Neural cell (in vitro differentiated cells): Measurements from ENCODE around the gene PLEKHA7. TPM values are rescaled to one million over a fixed set of nuclear protein-coding genes. Genes with fewer than 3 reads are reported as not detected.

Experiments
- H2AFZ ChIP-seq: fragments of 200-600, 300-800 bp; sonication (generic), shearing (Covaris generic); 2 replicates; pipeline ENCODE4 v1.6.0; 2014; ENCODE audit warnings: low read depth, mild to moderate bottlenecking, antibody characterized with exemption, low read length, moderate library complexity
- H3F3A ChIP-seq: fragments of 200-600 bp; shearing (Covaris generic); 2 replicates; pipeline ENCODE4 v1.6.1; 2016; ENCODE audit warnings: mild to moderate bottlenecking, moderate library complexity, mixed read lengths, antibody characterized with exemption, low read length; ENCODE audit not compliant: insufficient read depth, poor library complexity, severe bottlenecking
- H3K27ac ChIP-seq: fragments of 200-600, 300-800 bp; sonication (generic), shearing (Covaris generic); 2 replicates; pipeline ENCODE4 v1.5.1; 2014; ENCODE audit warnings: mild to moderate bottlenecking, low read length, moderate library complexity
- H3K27me3 ChIP-seq: fragments of 300-800, 200-600 bp; sonication (generic), shearing (Covaris generic); 2 replicates; pipeline ENCODE4 v1.6.0; 2014; ENCODE audit warnings: mild to moderate bottlenecking, low read depth, low read length, moderate library complexity; ENCODE audit not compliant: insufficient read depth
- H3K36me3 ChIP-seq: fragments of 300-800, 200-600 bp; sonication (generic), shearing (Covaris generic); 2 replicates; pipeline ENCODE4 v1.5.1; 2014; ENCODE audit warnings: mild to moderate bottlenecking, antibody characterized with exemption, low read length, moderate library complexity; ENCODE audit not compliant: insufficient read depth
- H3K4me2 ChIP-seq: fragments of 300-800, 200-600 bp; sonication (generic), shearing (Covaris generic); 2 replicates; pipeline ENCODE4 v1.6.0; 2014; ENCODE audit warnings: mild to moderate bottlenecking, low read length
- H3K4me3 ChIP-seq: fragments of 300-800, 200-600 bp; sonication (generic), shearing (Covaris generic); 2 replicates; pipeline ENCODE4 v1.5.1; 2014; ENCODE audit warnings: mild to moderate bottlenecking, low read length, moderate library complexity
- H3K79me2 ChIP-seq: fragments of 200-600 bp; shearing (Covaris generic); replicated peaks from 2 replicates; pipeline ENCODE4 v1.6.0; 2014; ENCODE audit warnings: mild to moderate bottlenecking, low read length, moderate library complexity; ENCODE audit not compliant: insufficient read depth
- H3K9ac ChIP-seq: fragments of 300-800, 200-600 bp; sonication (generic), shearing (Covaris generic); 2 replicates; pipeline ENCODE4 v1.6.1; 2016; ENCODE audit warnings: mild to moderate bottlenecking, low read length, mixed read lengths
- H3K9me2 ChIP-seq: fragments of 200-600 bp; shearing (Covaris generic); 2 replicates; pipeline ENCODE4 v1.6.1; 2016; ENCODE audit warnings: mild to moderate bottlenecking, low read length, mixed read lengths; ENCODE audit not compliant: insufficient read depth
- H3K9me3 ChIP-seq: fragments of 200-600, 300-800 bp; sonication (generic), shearing (Covaris generic); 2 replicates; pipeline ENCODE4 v1.6.1; 2016; ENCODE audit warnings: mild to moderate bottlenecking, mixed run types, low read length, moderate library complexity, mixed read lengths
- H4K20me1 ChIP-seq: fragments of 200-600 bp; shearing (Covaris generic); 2 replicates; pipeline ENCODE4 v1.6.1; 2016; ENCODE audit warnings: mild to moderate bottlenecking, mixed run types; ENCODE audit not compliant: insufficient read depth
- EP300 ChIP-seq: fragments of 450-650 bp; conservative IDR thresholded peaks from 2 replicates; pipeline ENCODE4 v1.6.1; 2014; ENCODE audit warnings: antibody characterized with exemption, mild to moderate bottlenecking, moderate library complexity; ENCODE audit not compliant: poor library complexity, severe bottlenecking
- EZH2 ChIP-seq: fragments of 200-600, 300-800 bp; shearing (Covaris generic), sonication (generic); IDR thresholded peaks from 2 replicates; pipeline ENCODE4 v1.6.1; 2014; ENCODE audit warnings: antibody characterized with exemption, low read length, borderline replicate concordance, mild to moderate bottlenecking; ENCODE audit not compliant: insufficient read depth, poor library complexity, severe bottlenecking
- MXI1 ChIP-seq: fragments of 450-650 bp; conservative IDR thresholded peaks from 2 replicates; pipeline ENCODE4 v1.6.1; 2014; ENCODE audit warnings: antibody characterized with exemption, mild to moderate bottlenecking; ENCODE audit not compliant: poor library complexity, severe bottlenecking
- POLR2AphosphoS5 ChIP-seq: IDR thresholded peaks from 2 replicates; pipeline ENCODE4 v1.6.1; 2012
- RAD21 ChIP-seq: fragments of 450-650 bp; conservative IDR thresholded peaks from 2 replicates; pipeline ENCODE4 v1.6.1; 2014; ENCODE audit warnings: antibody characterized with exemption, mild to moderate bottlenecking, moderate library complexity
- SMC3 ChIP-seq: fragments of 450-650 bp; conservative IDR thresholded peaks from 2 replicates; pipeline ENCODE4 v1.6.1; 2014; ENCODE audit warnings: antibody characterized with exemption, mild to moderate bottlenecking, moderate library complexity; ENCODE audit not compliant: poor library complexity
- TAF1 ChIP-seq: IDR thresholded peaks from 2 replicates; pipeline ENCODE4 v1.6.1; 2012; ENCODE audit warnings: low read depth
- polyA plus RNA-seq: library from polyadenylated mRNA; depleted of rRNA; stranded (reverse); fragments of >200 nt; gene quantifications from 2 replicates; pipeline ENCODE4 v1.2.3, GENCODE V29; 2014
- TF ChIP-seq, protein P1 (sequence below): fragments of 450-650 bp; IDR thresholded peaks from 2 replicates; pipeline ENCODE4 v1.5.1; 2014; ENCODE audit warnings: antibody characterized with exemption, mild to moderate bottlenecking, moderate library complexity; ENCODE audit not compliant: poor library complexity, severe bottlenecking
- TF ChIP-seq, protein P2 (sequence below): IDR thresholded peaks from 2 replicates; pipeline ENCODE4 v1.6.1; 2012; ENCODE audit warnings: borderline replicate concordance

Gene PLEKHA7
- polyA plus RNA-seq, 1 donor from 2014 or later = 45.7 TPM

DNA sequence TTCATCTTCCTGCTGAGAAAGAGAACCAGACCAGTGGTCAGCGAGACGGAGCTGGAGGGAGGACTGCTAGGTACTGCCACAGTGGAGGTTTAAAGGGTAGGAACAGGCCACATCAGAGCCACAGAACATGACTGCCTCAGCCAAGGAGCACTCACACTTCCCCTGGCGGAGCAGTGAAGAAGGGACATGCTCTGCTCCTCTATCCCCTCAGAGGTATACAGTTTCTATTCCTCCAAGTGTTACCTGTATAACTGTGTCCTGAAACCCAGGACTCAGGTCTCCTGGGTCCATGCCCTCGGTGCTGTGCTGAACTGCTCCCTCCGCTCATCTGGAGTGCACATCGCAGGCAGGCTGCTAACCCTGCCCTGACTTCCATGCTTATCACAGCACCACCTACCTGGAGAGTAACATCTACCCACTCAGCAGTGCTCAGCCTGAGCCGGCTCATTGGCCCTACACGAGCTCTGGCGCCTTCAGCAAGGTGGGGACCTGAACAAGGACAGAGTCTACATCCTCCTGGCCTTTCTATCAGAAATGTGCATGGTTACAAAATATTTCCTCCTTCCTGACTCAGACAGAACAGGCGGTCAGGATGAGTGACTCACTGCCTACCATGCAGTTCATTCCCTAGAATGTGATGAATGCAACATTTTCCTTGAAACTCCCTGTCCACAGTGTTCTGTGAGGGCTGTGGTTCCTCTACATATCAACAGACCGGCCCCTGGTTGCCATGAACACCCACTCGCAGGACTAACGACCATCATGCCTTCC lies 222.8 kb downstream of the PLEKHA7 start:
- Histone ChIP-seq H3K4me3 (no peak overlapping the region), H3K4me2 (no peak overlapping the region), H2AFZ (no peak overlapping the region), H3K27me3 (no peaks in the 10 kb centered on the region), H3K9ac (no peak overlapping the region), H3K9me2 (no peaks in the 10 kb centered on the region), H3K9me3 (no peaks in the 10 kb centered on the region), H3K79me2 (no peaks in the 10 kb centered on the region), H3K36me3 (peaks cover 12% of the 10 kb centered on the region), H4K20me1 (no peaks in the 10 kb centered on the region), H3K27ac (no peak overlapping the region), H3F3A (no peaks in the 10 kb centered on the region)
- TF ChIP-seq, protein P1, sequence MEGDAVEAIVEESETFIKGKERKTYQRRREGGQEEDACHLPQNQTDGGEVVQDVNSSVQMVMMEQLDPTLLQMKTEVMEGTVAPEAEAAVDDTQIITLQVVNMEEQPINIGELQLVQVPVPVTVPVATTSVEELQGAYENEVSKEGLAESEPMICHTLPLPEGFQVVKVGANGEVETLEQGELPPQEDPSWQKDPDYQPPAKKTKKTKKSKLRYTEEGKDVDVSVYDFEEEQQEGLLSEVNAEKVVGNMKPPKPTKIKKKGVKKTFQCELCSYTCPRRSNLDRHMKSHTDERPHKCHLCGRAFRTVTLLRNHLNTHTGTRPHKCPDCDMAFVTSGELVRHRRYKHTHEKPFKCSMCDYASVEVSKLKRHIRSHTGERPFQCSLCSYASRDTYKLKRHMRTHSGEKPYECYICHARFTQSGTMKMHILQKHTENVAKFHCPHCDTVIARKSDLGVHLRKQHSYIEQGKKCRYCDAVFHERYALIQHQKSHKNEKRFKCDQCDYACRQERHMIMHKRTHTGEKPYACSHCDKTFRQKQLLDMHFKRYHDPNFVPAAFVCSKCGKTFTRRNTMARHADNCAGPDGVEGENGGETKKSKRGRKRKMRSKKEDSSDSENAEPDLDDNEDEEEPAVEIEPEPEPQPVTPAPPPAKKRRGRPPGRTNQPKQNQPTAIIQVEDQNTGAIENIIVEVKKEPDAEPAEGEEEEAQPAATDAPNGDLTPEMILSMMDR = no peak
- TF ChIP-seq EZH2 = no peak
- no peak for TF ChIP-seq EP300
- TF ChIP-seq, protein P2, sequence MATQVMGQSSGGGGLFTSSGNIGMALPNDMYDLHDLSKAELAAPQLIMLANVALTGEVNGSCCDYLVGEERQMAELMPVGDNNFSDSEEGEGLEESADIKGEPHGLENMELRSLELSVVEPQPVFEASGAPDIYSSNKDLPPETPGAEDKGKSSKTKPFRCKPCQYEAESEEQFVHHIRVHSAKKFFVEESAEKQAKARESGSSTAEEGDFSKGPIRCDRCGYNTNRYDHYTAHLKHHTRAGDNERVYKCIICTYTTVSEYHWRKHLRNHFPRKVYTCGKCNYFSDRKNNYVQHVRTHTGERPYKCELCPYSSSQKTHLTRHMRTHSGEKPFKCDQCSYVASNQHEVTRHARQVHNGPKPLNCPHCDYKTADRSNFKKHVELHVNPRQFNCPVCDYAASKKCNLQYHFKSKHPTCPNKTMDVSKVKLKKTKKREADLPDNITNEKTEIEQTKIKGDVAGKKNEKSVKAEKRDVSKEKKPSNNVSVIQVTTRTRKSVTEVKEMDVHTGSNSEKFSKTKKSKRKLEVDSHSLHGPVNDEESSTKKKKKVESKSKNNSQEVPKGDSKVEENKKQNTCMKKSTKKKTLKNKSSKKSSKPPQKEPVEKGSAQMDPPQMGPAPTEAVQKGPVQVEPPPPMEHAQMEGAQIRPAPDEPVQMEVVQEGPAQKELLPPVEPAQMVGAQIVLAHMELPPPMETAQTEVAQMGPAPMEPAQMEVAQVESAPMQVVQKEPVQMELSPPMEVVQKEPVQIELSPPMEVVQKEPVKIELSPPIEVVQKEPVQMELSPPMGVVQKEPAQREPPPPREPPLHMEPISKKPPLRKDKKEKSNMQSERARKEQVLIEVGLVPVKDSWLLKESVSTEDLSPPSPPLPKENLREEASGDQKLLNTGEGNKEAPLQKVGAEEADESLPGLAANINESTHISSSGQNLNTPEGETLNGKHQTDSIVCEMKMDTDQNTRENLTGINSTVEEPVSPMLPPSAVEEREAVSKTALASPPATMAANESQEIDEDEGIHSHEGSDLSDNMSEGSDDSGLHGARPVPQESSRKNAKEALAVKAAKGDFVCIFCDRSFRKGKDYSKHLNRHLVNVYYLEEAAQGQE = no peak
- no peak for TF ChIP-seq SMC3
- no peak for TF ChIP-seq MXI1
- no peak for TF ChIP-seq RAD21
- no peak for TF ChIP-seq POLR2AphosphoS5
- TF ChIP-seq TAF1 = no peak

DNA sequence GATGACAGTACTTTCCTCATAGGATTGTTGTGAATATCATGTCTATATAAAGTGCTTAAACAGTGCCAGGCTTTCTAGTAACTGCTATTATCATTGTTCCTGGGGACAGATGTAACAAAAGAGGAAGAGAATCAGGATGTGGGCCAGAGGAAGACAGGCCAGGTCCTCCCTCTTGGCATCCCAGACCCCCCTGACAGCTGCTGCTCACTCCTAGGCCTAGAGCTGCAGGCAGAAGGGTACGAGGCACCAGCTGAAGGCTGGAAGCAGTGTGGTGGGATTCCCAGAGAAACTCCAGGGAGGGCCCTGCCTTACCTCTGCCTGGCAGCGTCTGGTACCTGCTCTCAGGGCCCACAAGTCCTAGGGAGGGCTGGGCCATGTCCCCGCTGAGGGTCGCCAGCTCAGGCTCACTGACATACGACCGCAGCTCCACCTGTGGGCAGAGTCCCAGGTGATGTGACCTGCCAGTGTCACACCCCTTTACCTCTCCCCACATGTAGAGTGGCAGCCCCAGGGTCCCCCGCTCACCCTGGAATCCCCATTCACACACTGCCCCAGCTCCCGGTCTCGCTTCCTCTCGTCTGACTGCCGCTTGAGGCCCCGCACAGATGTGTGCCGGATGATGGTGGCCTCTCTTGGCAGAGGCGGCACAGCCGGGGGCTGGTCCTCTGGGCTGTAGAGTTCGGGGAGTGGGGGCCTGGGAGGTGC lies 223.6 kb downstream of the PLEKHA7 start:
- H3K4me2 ChIP-seq = no peak overlapping the region

More for the DNA sequence above, 223.6 kb downstream of the PLEKHA7 start:
- no peaks in the 10 kb centered on the region for H3K79me2 ChIP-seq
- H3K9me3 ChIP-seq = no peaks in the 10 kb centered on the region
- H4K20me1 ChIP-seq = no peaks in the 10 kb centered on the region
- H3F3A ChIP-seq = no peaks in the 10 kb centered on the region
- no peak overlapping the region for H3K9ac ChIP-seq
- no peak overlapping the region for H2AFZ ChIP-seq
- no peak overlapping the region for H3K27ac ChIP-seq
- no peaks in the 10 kb centered on the region for H3K27me3 ChIP-seq
- TF ChIP-seq EP300 = no peak
- TF ChIP-seq, protein P2 = no peak
- TF ChIP-seq POLR2AphosphoS5 = no peak
- no peak for TF ChIP-seq SMC3
- TF ChIP-seq EZH2 = no peak
- TF ChIP-seq, protein P1 = no peak
- no peak for TF ChIP-seq RAD21
- no peaks in the 10 kb centered on the region for H3K9me2 ChIP-seq
- H3K4me3 ChIP-seq = no peak overlapping the region
- peaks cover 12% of the 10 kb centered on the region for H3K36me3 ChIP-seq
